ENCODE results near the gene KMT2D.

DNA sequence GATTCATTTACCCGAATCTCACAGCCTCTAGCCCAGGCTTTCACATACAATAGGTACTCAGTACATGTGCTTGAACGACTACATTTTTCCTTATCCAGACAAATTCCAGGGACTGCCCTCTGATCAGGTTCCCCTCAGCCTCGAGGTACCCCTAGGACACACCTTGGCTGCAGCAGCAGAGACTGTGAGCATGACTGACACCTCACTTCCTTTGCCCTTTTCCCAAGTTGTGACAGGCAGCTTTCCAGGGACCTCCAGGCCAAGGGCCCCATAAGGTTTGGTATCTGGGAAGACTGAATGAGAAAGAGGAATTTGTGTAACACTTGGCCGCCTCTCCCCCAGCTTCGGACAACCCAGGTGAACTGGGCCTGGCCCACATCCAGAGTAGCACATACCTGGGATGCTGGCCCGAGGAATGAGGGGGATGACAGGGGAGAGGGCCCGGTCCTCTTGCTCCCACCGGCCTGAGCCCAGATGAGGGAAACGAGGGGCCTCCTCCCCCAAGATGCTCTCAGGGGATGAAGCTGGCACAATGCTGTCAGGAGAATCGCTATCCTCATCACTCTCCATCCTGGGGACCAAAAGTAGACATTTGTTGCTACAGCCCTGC is 31.8 kb downstream of the KMT2D start:
- TF ChIP-seq, protein P1, sequence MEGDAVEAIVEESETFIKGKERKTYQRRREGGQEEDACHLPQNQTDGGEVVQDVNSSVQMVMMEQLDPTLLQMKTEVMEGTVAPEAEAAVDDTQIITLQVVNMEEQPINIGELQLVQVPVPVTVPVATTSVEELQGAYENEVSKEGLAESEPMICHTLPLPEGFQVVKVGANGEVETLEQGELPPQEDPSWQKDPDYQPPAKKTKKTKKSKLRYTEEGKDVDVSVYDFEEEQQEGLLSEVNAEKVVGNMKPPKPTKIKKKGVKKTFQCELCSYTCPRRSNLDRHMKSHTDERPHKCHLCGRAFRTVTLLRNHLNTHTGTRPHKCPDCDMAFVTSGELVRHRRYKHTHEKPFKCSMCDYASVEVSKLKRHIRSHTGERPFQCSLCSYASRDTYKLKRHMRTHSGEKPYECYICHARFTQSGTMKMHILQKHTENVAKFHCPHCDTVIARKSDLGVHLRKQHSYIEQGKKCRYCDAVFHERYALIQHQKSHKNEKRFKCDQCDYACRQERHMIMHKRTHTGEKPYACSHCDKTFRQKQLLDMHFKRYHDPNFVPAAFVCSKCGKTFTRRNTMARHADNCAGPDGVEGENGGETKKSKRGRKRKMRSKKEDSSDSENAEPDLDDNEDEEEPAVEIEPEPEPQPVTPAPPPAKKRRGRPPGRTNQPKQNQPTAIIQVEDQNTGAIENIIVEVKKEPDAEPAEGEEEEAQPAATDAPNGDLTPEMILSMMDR (IDR thresholded peaks at IDR 0.05 in 4 of 5, conservative IDR thresholded peaks at IDR 0.05 in 1 of 5) = no peak
- TF ChIP-seq POLR2A (IDR thresholded peaks at IDR 0.05) = no peak
